B cell (primary cell): ENCODE measurements around the gene BDH1. TPM values are rescaled to one million over a fixed set of nuclear protein-coding genes. Genes with fewer than 3 reads are reported as not detected.
A peak's percentile ranks its signal among the peaks of the same experiment; 100 is the strongest.
"Not testable (repeated sequence)": the region's sequence is repeated elsewhere in the genome, so short reads cannot be mapped to it uniquely, and the experiment has no call there.

ENCODE experiments used
- ATAC-seq: fragments of 200-7000 bp; cut with Tn5 transposase; one replicate; pipeline ENCODE4 v1.10.0; 2021; ENCODE audit warnings: low read depth, mild to moderate bottlenecking, moderate number of reproducible peaks, moderate library complexity
- CTCF ChIA-PET: fragments of 350-600 bp; sonication (Branson Sonifier 250); formaldehyde crosslinking; loops from one replicate; lab custom pipeline; 2021; ENCODE audit warnings: antibody characterized with exemption, inconsistent platforms; lab: Charles Lee
- POLR2A ChIA-PET: fragments of 350-600 bp; sonication (Branson Sonifier 250); formaldehyde crosslinking; loops from one replicate; lab custom pipeline; 2021; ENCODE audit warnings: antibody characterized with exemption; lab: Charles Lee
- DNase-seq: peaks from one replicate; pipeline ENCODE4 v3.0.0; 2013
- H2AFZ ChIP-seq: 2 replicates; pipeline ENCODE4 v1.6.1; 2012; ENCODE audit warnings: mild to moderate bottlenecking, low read depth, low read length; ENCODE audit not compliant: insufficient read depth, poor library complexity, severe bottlenecking
- H3K27ac ChIP-seq, 2 donors: 1 replicate in 1 of 2; 2 replicates in 1 of 2; pipeline ENCODE4 v1.5.1; 2012 to 2013; ENCODE audit warnings: low read length in 2 of 2, mild to moderate bottlenecking in 2 of 2, moderate library complexity in 1 of 2
- H3K27me3 ChIP-seq, 4 experiments: fragments of 200-600 bp in 1 of 4; sonication (generic) in 1 of 4; replicated peaks in 1 of 4; 1 replicate in 2 of 4; 2 replicates in 2 of 4; pipeline versions ENCODE4 v1.6.1 to v1.7.0; 2013 to 2016; ENCODE audit warnings: low read length in 3 of 4, mild to moderate bottlenecking in 2 of 4, mixed read lengths in 1 of 4, moderate library complexity in 1 of 4; ENCODE audit not compliant: insufficient read depth in 4 of 4, control insufficient read depth in 3 of 4; ENCODE audit errors: control extremely low read depth in 1 of 4
- H3K36me3 ChIP-seq, 2 experiments: replicated peaks in 1 of 2; 1 replicate in 1 of 2; 2 replicates in 1 of 2; pipeline versions ENCODE4 v1.6.1 to v1.7.1; 2013; ENCODE audit warnings: low read length in 1 of 2; ENCODE audit not compliant: insufficient read depth in 2 of 2, control insufficient read depth in 1 of 2; ENCODE audit errors: control extremely low read depth in 1 of 2, extremely low read depth in 1 of 2
- H3K4me1 ChIP-seq, 2 donors: fragments of 200-600 bp in 1 of 2; sonication (generic) in 1 of 2; 1 replicate in 1 of 2; 2 replicates in 1 of 2; pipeline versions ENCODE4 v1.5.1 to v1.6.1; 2013 to 2017; ENCODE audit warnings: low read length in 2 of 2; ENCODE audit not compliant: control insufficient read depth in 2 of 2, insufficient read depth in 2 of 2
- H3K4me2 ChIP-seq: replicated peaks from 2 replicates; pipeline ENCODE3; 2012; ENCODE audit warnings: mild to moderate bottlenecking, low read depth, low read length; ENCODE audit not compliant: poor library complexity, severe bottlenecking
- H3K4me3 ChIP-seq, 5 experiments: fragments of 200-600 bp in 1 of 5; sonication (generic) in 1 of 5; 1 replicate in 3 of 5; 2 replicates in 2 of 5; pipeline versions ENCODE4 v1.5.1 to v1.7.0; 2011 to 2016; ENCODE audit warnings: low read length in 4 of 5, mild to moderate bottlenecking in 4 of 5, low read depth in 2 of 5, control low read depth in 1 of 5, moderate library complexity in 1 of 5; ENCODE audit not compliant: insufficient read depth in 1 of 5; ENCODE audit errors: control extremely low read depth in 1 of 5, extremely low read depth in 1 of 5
- H3K79me2 ChIP-seq: fragments of 200-600 bp; sonication (generic); one replicate; pipeline ENCODE4 v1.6.0; 2016; ENCODE audit warnings: low read length; ENCODE audit not compliant: control insufficient read depth, insufficient read depth
- H3K9ac ChIP-seq: fragments of 200-600 bp; sonication (generic); 2 replicates; pipeline ENCODE4 v1.6.1; 2017; ENCODE audit warnings: mild to moderate bottlenecking, low read length, moderate library complexity
- H3K9me3 ChIP-seq, 3 donors: one replicate each; pipeline versions ENCODE4 v1.6.1 to v1.7.1; 2013; ENCODE audit warnings: low read length in 2 of 3; ENCODE audit not compliant: control insufficient read depth in 2 of 3, insufficient read depth in 1 of 3; ENCODE audit errors: control extremely low read depth in 1 of 3
- H4K20me1 ChIP-seq: 2 replicates; pipeline ENCODE4 v1.6.0; 2012; ENCODE audit warnings: mild to moderate bottlenecking, low read length; ENCODE audit not compliant: insufficient read depth, control insufficient read depth, poor library complexity, severe bottlenecking
- H3K27ac Mint-ChIP-seq: one replicate; pipeline ENCODE4 v1.8.0; 2021; ENCODE audit warnings: mixed read lengths
- H3K27me3 Mint-ChIP-seq: one replicate; pipeline ENCODE4 v1.8.0; 2021; ENCODE audit warnings: mixed read lengths
- H3K4me1 Mint-ChIP-seq: one replicate; pipeline ENCODE4 v1.8.0; 2021; ENCODE audit warnings: mixed read lengths
- H3K4me3 Mint-ChIP-seq: one replicate; pipeline ENCODE4 v1.8.0; 2021; ENCODE audit warnings: mixed read lengths
- H3K9me3 Mint-ChIP-seq: one replicate; pipeline ENCODE4 v1.8.0; 2022; ENCODE audit warnings: mixed read lengths; ENCODE audit not compliant: insufficient read depth
- EZH2 ChIP-seq: IDR thresholded peaks from 2 replicates; pipeline ENCODE4 v1.6.1; 2012; ENCODE audit warnings: borderline replicate concordance, low read depth, mild to moderate bottlenecking, moderate library complexity, low read length; ENCODE audit not compliant: insufficient read depth, poor library complexity, severe bottlenecking
- WGBS: methylation state at CpG from one replicate; pipeline ENCODE4 v1.1.5; 2013; ENCODE audit warnings: missing lambda C conversion rate; ENCODE audit not compliant: insufficient coverage; 5-methylcytosine and 5-hydroxymethylcytosine counted together
- intact Hi-C: fragments of 100-400 bp; cut with micrococcal nuclease; formaldehyde crosslinking; loops from one replicate; pipeline ENCODE4 v1.10.0; 2022
- polyA plus RNA-seq: library from polyadenylated mRNA; depleted of rRNA; stranded (reverse); fragments of >200 nt; gene quantifications from 2 replicates; pipeline ENCODE4 v1.2.3, GENCODE V29; 2012
- total RNA-seq, 2 donors: library from RNA; stranded (reverse); fragments of 120-200 nt in 1 of 2; gene quantifications; 1 replicate in 1 of 2; 2 replicates in 1 of 2; pipeline versions ENCODE4 v1.2.3 to v1.2.4, GENCODE V29; 2013 to 2022
- TF ChIP-seq, protein P1 (sequence below): fragments of 200-600 bp; IDR thresholded peaks from one replicate; pipeline ENCODE4 v1.8.0; 2022; ENCODE audit warnings: antibody characterized with exemption, mild to moderate bottlenecking

The BDH1 gene
- total and polyA plus RNA-seq, 2 donors (not counting 1 experiment from before 2014, with no cell fraction given), result 21.1 to 59.3 TPM

DNA sequence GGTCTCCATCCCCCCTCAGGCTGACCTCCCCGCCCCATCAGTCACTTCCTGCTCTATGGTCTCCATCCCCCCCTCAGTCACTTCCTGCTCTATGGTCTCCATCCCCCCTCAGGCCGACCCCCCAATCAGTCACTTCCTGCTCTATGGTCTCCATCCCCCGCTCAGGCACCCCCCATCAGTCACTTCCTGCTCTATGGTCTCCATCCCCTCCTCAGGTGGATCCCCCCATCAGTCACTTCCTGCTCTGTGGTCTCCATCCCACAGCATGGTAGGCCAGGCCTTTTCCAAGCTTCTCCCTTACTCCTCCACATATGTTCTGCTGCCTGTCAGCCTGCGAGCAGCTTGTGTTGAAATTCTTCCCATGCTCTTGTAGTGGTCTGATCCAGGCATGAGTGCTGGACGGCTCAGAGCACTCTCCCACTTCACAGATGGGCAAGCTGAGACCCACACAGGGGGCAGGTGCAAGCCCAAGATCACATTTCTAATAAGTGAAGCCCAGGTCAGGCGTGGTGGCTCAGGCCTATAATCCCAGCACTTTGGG, 36.8 kb downstream of the BDH1 start:
- H3K4me2 ChIP-seq, result no peak overlapping the region
- ChIA-PET POLR2A (no interaction called here), CTCF (no interaction called here)
- no peaks in the 10 kb centered on the region for H4K20me1 ChIP-seq
- H3K9ac ChIP-seq, result no peak overlapping the region
- no peaks in the 10 kb centered on the region for H3K27me3 Mint-ChIP-seq
- H3K36me3 ChIP-seq, result peaks cover 0 to 9% of the 10 kb centered on the region in 2 experiments
- ATAC-seq (no peak), DNase-seq (peak; percentile 39)
- no peak overlapping the region for H2AFZ ChIP-seq
- H3K27ac Mint-ChIP-seq, result peak overlapping the region; percentile 78
- no peak overlapping the region for H3K4me3 Mint-ChIP-seq
- H3K9me3 ChIP-seq, result peaks cover 0 to 23% (median 0%) of the 10 kb centered on the region in 3 donors
- peaks cover 10% of the 10 kb centered on the region for H3K4me1 Mint-ChIP-seq
- H3K9me3 Mint-ChIP-seq, result no peaks in the 10 kb centered on the region
- H3K4me3 ChIP-seq, result no peak overlapping the region
- intact Hi-C loops, result no loop called here
- TF ChIP-seq, protein P1, sequence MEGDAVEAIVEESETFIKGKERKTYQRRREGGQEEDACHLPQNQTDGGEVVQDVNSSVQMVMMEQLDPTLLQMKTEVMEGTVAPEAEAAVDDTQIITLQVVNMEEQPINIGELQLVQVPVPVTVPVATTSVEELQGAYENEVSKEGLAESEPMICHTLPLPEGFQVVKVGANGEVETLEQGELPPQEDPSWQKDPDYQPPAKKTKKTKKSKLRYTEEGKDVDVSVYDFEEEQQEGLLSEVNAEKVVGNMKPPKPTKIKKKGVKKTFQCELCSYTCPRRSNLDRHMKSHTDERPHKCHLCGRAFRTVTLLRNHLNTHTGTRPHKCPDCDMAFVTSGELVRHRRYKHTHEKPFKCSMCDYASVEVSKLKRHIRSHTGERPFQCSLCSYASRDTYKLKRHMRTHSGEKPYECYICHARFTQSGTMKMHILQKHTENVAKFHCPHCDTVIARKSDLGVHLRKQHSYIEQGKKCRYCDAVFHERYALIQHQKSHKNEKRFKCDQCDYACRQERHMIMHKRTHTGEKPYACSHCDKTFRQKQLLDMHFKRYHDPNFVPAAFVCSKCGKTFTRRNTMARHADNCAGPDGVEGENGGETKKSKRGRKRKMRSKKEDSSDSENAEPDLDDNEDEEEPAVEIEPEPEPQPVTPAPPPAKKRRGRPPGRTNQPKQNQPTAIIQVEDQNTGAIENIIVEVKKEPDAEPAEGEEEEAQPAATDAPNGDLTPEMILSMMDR, result no peak
- no peak for TF ChIP-seq EZH2
- H3K27me3 ChIP-seq, result no peaks in the 10 kb centered on the region
- H3K27ac ChIP-seq, result peak overlapping the region; percentile 44 to 63
- H3K4me1 ChIP-seq, result peaks cover 7 to 11% of the 10 kb centered on the region in 2 donors
- no peaks in the 10 kb centered on the region for H3K79me2 ChIP-seq
- WGBS, result 79% methylated on average over 4 of the region's 6 CpGs

DNA sequence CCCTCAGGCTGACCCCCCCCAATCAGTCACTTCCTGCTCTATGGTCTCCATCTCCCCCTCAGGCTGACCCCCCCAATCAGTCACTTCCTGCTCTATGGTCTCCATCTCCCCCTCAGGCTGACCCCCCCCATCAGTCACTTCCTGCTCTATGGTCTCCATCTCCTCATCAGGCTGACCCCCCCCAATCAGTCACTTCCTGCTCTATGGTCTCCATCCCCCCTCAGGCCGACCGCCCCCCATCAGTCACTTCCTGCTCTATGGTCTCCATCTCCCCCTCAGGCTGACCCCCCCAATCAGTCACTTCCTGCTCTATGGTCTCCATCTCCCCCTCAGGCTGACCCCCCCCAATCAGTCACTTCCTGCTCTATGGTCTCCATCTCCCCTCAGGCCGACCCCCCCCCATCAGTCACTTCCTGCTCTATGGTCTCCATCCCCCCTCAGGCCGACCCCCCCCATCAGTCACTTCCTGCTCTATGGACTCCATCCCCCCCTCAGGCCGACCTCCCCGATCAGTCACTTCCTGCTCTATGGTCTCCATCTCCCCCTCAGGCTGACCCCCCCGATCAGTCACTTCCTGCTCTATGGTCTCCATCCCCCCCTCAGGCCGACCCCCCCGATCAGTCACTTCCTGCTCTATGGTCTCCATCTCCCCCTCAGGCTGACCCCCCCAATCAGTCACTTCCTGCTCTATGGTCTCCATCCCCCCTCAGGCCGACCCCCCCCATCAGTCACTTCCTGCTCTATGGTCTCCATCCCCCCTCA, 37.7 kb downstream of the BDH1 start:
- intact Hi-C loops, result not testable (repeated sequence)
- peaks cover 10% of the 10 kb centered on the region for H3K4me1 Mint-ChIP-seq

DNA sequence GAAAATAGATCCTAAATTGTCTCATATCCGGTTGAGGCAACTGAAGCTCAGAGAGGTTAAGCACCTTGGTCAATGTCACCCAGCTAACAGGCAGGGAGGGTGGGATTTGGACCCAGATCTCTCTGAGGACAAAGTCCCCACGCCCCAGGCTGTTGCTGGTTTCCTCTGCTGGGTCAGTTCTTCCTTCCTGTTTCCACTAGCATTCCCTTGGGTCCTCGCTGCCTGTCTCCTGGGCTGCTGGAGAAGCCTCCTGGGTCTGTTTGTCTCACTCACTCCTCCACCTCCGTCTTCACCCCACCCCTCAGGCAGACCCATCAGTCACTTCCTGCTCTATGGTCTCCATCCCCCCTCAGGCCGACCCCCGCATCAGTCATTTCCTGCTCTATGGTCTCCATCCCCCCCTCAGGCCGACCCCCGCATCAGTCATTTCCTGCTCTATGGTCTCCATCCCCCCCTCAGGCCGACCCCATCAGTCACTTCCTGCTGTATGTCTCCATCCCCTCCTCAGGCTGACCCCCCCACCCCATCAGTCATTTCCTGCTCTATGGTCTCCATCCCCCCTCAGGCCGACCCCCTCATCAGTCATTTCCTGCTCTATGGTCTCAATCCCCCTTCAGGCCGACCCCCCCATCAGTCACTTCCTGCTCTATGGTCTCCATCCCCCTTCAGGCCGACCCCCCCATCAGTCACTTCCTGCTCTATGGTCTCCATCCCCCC, 38.7 kb downstream of the BDH1 start:
- CTCF ChIA-PET, result interaction anchor here (6.5 kb wide), 1 partner anchor 260 kb away, joined by 49 read pairs; no protein-coding TSS in a partner anchor
- DNase-seq, result peak; percentile 36
- Histone ChIP-seq H2AFZ (peak overlapping the region; percentile 60), H3K27ac (peak overlapping the region; percentile 41 to 56), H3K4me2 (peak overlapping the region; percentile 37), H3K9me3 (peaks cover 0 to 26% (median 0%) of the 10 kb centered on the region in 3 donors), H3K4me1 (peaks cover 7 to 11% of the 10 kb centered on the region in 2 donors)
- H3K79me2 ChIP-seq, H3K9me3 Mint-ChIP-seq, H4K20me1 ChIP-seq, intact Hi-C loops, H3K4me3 Mint-ChIP-seq, POLR2A ChIA-PET, H3K9ac ChIP-seq, H3K4me3 ChIP-seq, H3K36me3 ChIP-seq, H3K27me3 Mint-ChIP-seq, H3K27me3 ChIP-seq: not testable (repeated sequence)
- peak; percentile 62 for ATAC-seq
- 21% methylated on average over 3 of the region's 12 CpGs for WGBS
- Mint-ChIP-seq H3K27ac (peak overlapping the region; percentile 60), H3K4me1 (peaks cover 10% of the 10 kb centered on the region)

More for the DNA sequence above, 37.7 kb downstream of the BDH1 start:
- Histone ChIP-seq H3K9me3 (peaks cover 0 to 23% (median 0%) of the 10 kb centered on the region in 3 donors), H3K27ac (peak overlapping the region in 1 of 2 donors; percentile 63), H3K4me1 (peaks cover 7 to 11% of the 10 kb centered on the region in 2 donors)
- H3K9me3 Mint-ChIP-seq, H2AFZ ChIP-seq, CTCF ChIA-PET, H3K79me2 ChIP-seq, H4K20me1 ChIP-seq, H3K9ac ChIP-seq, H3K4me3 Mint-ChIP-seq, H3K27me3 Mint-ChIP-seq, H3K4me2 ChIP-seq, H3K27me3 ChIP-seq, H3K4me3 ChIP-seq, H3K27ac Mint-ChIP-seq, POLR2A ChIA-PET, ATAC-seq, H3K36me3 ChIP-seq: not testable (repeated sequence)
- DNase-seq, result peak; percentile 33
- no CpG with 5 or more reads among the region's 10 CpGs for WGBS
